MCF 10A (cell line): ENCODE measurements around the gene NUDT4. TPM values are rescaled to one million over a fixed set of nuclear protein-coding genes. Genes with fewer than 3 reads are reported as not detected.
"Not testable (repeated sequence)": the region's sequence is repeated elsewhere in the genome, so short reads cannot be mapped to it uniquely, and the experiment has no call there.

Experiments used
- BruUV-seq: library from RNA; stranded (reverse); fragments of 400-500 nt; replicated peaks from 2 replicates; lab custom pipeline; 2021; lab: Mats Ljungman, UMichigan
- CTCF ChIA-PET: fragments of 300-600 bp; sonication (Branson Sonifier 250); formaldehyde crosslinking; extraction: SDS; loops from one replicate; lab custom pipeline; 2021; ENCODE audit warnings: antibody characterized with exemption, inconsistent platforms; lab: Yijun Ruan, JAX
- POLR2A ChIA-PET: fragments of 300-600, 350-650 bp; sonication (Branson Sonifier 250); formaldehyde crosslinking; extraction: SDS; loops from one replicate; lab custom pipeline; 2020; ENCODE audit warnings: antibody characterized with exemption, inconsistent platforms; lab: Yijun Ruan, JAX
- DNase-seq: peaks from one replicate; pipeline ENCODE4 v3.0.0-alpha.2; 2018; ENCODE audit not compliant: unreplicated experiment
- H3K27ac Mint-ChIP-seq: one replicate; pipeline ENCODE4 v1.8.0; 2022; ENCODE audit warnings: mild to moderate bottlenecking, low read depth, mixed read lengths; ENCODE audit not compliant: unreplicated experiment
- H3K27me3 Mint-ChIP-seq: one replicate; pipeline ENCODE4 v1.8.0; 2022; ENCODE audit warnings: mixed read lengths; ENCODE audit not compliant: insufficient read depth, unreplicated experiment
- H3K36me3 Mint-ChIP-seq: one replicate; pipeline ENCODE4 v1.8.0; 2022; ENCODE audit warnings: mild to moderate bottlenecking, moderate library complexity, mixed read lengths; ENCODE audit not compliant: insufficient read depth, unreplicated experiment
- H3K4me1 Mint-ChIP-seq: one replicate; pipeline ENCODE4 v1.8.0; 2022; ENCODE audit warnings: mixed read lengths; ENCODE audit not compliant: insufficient read depth, unreplicated experiment
- H3K4me3 Mint-ChIP-seq: one replicate; pipeline ENCODE4 v1.8.0; 2022; ENCODE audit warnings: mild to moderate bottlenecking, moderate library complexity, mixed read lengths; ENCODE audit not compliant: unreplicated experiment
- H3K9me3 Mint-ChIP-seq: one replicate; pipeline ENCODE4 v1.8.0; 2022; ENCODE audit warnings: mixed read lengths; ENCODE audit not compliant: unreplicated experiment
- intact Hi-C: fragments of 100-400 bp; cut with micrococcal nuclease; formaldehyde crosslinking; loops from 2 replicates; pipeline ENCODE4 v1.14.1; 2022
- total RNA-seq: library from RNA; stranded (reverse); gene quantifications from 2 replicates; pipeline ENCODE4 v1.2.3, GENCODE V29; 2022
- TF ChIP-seq, protein P1 (sequence below): fragments of 200-600 bp; IDR thresholded peaks from one replicate; pipeline ENCODE4 v1.8.0; 2022; ENCODE audit warnings: antibody characterized with exemption, mild to moderate bottlenecking; ENCODE audit not compliant: unreplicated experiment

NUDT4 gene
- total RNA-seq, 1 experiment from 2014 or later: 79.8 TPM

- H3K27ac Mint-ChIP-seq: no peak overlapping the region
- no peaks in the 10 kb centered on the region for H3K27me3 Mint-ChIP-seq
- peaks cover 43% of the 10 kb centered on the region for H3K36me3 Mint-ChIP-seq
- H3K4me1 Mint-ChIP-seq: peaks cover 18% of the 10 kb centered on the region
- POLR2A ChIA-PET: interaction anchor here (0.7 kb wide), 2 partner anchors 329 to 377 kb away, joined by 4 to 5 read pairs; no protein-coding TSS in a partner anchor
- intact Hi-C loops: no loop called here
- H3K4me3 Mint-ChIP-seq: no peak overlapping the region
- CTCF ChIA-PET: interaction anchor here (0.6 to 2.0 kb wide), 5 partner anchors 9 to 407 kb away, joined by 3 to 7 read pairs (median 3); no protein-coding TSS in a partner anchor
- no peak for DNase-seq
- BruUV-seq: no TSS peak
- TF ChIP-seq, protein P1, sequence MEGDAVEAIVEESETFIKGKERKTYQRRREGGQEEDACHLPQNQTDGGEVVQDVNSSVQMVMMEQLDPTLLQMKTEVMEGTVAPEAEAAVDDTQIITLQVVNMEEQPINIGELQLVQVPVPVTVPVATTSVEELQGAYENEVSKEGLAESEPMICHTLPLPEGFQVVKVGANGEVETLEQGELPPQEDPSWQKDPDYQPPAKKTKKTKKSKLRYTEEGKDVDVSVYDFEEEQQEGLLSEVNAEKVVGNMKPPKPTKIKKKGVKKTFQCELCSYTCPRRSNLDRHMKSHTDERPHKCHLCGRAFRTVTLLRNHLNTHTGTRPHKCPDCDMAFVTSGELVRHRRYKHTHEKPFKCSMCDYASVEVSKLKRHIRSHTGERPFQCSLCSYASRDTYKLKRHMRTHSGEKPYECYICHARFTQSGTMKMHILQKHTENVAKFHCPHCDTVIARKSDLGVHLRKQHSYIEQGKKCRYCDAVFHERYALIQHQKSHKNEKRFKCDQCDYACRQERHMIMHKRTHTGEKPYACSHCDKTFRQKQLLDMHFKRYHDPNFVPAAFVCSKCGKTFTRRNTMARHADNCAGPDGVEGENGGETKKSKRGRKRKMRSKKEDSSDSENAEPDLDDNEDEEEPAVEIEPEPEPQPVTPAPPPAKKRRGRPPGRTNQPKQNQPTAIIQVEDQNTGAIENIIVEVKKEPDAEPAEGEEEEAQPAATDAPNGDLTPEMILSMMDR: no peak
- H3K9me3 Mint-ChIP-seq: no peaks in the 10 kb centered on the region
Measured at GRCh38 chr12:93390031-93390430, 12.3 kb downstream of the NUDT4 start.

DNA sequence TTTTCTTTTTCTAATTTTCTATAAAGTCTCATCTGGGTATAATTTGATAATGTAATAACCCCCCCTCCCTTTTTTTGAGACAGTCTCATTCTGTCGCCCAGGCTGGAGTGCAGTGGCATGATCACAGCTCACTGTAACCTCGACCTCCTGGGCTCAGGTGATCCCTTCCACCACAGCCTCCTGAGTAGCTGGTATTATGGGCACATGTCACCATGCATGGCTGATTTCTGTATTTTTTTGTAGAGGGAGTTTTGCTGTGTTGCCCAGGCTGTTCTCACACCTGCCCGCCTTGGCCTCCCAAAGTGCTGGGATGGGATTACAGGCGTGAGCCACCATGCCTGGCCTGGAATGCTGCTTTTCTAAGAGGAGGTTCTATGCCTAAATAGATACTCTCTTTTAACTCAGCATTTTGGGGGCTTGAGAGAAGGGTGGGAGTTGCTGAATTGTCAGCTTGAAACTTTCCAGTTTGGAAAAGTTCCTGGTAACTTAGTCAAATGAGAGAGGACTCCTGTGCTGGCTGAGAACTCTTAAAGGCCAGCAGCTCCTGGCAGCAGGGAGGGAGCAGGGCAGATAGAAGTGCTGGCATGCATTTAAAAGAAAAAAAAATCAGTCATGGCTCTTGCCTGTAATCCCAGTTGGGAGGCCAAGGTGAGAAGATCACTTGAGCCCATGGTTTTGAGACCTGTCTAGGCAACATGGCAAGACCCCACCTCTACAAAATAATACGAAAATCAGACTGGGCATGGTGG lies 13.0 kb downstream of the NUDT4 start:
- Mint-ChIP-seq H3K4me3 (no peak overlapping the region), H3K9me3 (no peaks in the 10 kb centered on the region), H3K27me3 (no peaks in the 10 kb centered on the region), H3K27ac (peak overlapping the region; percentile 42), H3K36me3 (peaks cover 43% of the 10 kb centered on the region), H3K4me1 (peaks cover 12% of the 10 kb centered on the region)
- intact Hi-C loops: no loop called here
- no peak for DNase-seq
- no TSS peak for BruUV-seq
- POLR2A ChIA-PET: no interaction called here
- CTCF ChIA-PET: interaction anchor here (0.7 to 1.6 kb wide), 3 partner anchors 10 to 404 kb away, joined by 3 to 5 read pairs (median 4); no protein-coding TSS in a partner anchor
- TF ChIP-seq, protein P1: no peak

DNA sequence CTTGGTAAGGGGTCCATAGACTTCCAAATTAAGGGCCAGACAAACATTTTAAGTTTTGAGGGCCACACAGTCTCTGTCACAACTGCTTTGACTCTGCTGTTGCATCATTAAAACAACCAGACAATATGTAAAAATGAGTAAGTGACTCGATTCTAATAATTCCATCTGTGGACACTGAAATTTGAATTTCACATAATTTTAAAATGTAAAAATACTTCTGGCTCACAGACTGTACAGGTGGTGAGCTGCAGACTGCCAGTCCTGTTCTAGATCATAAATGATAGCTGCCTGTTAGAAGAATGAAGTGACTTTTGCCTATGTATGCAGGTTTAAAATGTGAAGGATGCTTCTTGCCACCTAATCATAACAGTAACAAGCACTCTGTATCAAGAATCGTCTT lies 15.7 kb downstream of the NUDT4 start:
- H3K4me3 Mint-ChIP-seq: no peak overlapping the region
- no peak for DNase-seq
- ChIA-PET CTCF (interaction anchor here (1.8 kb wide), 1 partner anchor 406 kb away, joined by 6 read pairs; no protein-coding TSS in a partner anchor), POLR2A (interaction anchor here (0.7 kb wide), 1 partner anchor 121 kb away, joined by 3 read pairs; no protein-coding TSS in a partner anchor)
- TF ChIP-seq, protein P1: no peak
- no peaks in the 10 kb centered on the region for H3K27me3 Mint-ChIP-seq
- intact Hi-C loops: no loop called here
- H3K9me3 Mint-ChIP-seq: no peaks in the 10 kb centered on the region
- peaks cover 61% of the 10 kb centered on the region for H3K36me3 Mint-ChIP-seq
- no TSS peak for BruUV-seq
- peaks cover under 1% of the 10 kb centered on the region for H3K4me1 Mint-ChIP-seq
- H3K27ac Mint-ChIP-seq: no peak overlapping the region

- H3K27ac Mint-ChIP-seq: no peak overlapping the region
- no peaks in the 10 kb centered on the region for H3K4me1 Mint-ChIP-seq
- CTCF ChIA-PET: interaction anchor here (0.5 to 3.7 kb wide), 34 partner anchors 8 to 1913 kb away, joined by 3 to 50 read pairs (median 4); no protein-coding TSS in a partner anchor
- TF ChIP-seq, protein P1: no peak
- BruUV-seq: no TSS peak
- H3K27me3 Mint-ChIP-seq: no peaks in the 10 kb centered on the region
- DNase-seq: no peak
- H3K9me3 Mint-ChIP-seq: no peaks in the 10 kb centered on the region
- H3K36me3 Mint-ChIP-seq: peaks cover 66% of the 10 kb centered on the region
- H3K4me3 Mint-ChIP-seq: no peak overlapping the region
- POLR2A ChIA-PET: interaction anchor here (0.6 to 2.7 kb wide), 11 partner anchors 9 to 608 kb away, joined by 3 to 13 read pairs (median 3); partner anchors contain the start of gene EEA1
- intact Hi-C loops: loop anchor here (2.0 to 5.0 kb wide), 5 partner anchors 270 to 610 kb away; partner anchors contain the start of gene EEA1
Measured at GRCh38 chr12:93397412-93397811, 19.7 kb downstream of the NUDT4 start.

DNA sequence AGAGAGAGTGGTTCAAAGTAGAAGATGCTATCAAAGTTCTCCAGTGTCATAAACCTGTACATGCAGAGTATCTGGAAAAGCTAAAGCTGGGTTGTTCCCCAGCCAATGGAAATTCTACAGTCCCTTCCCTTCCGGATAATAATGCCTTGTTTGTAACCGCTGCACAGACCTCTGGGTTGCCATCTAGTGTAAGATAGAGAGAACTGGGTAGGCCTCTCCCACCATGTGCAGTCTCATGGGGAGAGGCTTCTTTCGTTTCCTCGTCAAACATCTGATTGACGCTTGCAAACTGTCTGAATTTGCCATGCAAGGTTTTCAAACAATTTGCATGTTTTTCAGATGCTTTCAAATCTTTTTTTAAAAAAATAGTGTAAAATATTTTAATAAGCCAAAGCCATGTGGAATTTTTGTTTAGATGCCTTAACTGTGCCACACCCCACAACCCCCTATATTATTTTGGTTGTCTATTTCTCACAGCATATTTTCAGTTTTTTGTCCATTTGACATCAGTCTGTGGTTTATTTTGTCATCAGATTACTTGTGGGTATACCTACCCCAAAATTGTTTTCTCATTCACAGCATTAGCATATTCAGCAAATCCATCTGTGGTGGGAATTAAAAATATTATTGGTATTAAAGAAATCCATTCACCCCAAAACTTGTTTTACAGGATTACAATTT lies 21.6 kb downstream of the NUDT4 start:
- ChIA-PET POLR2A (interaction anchor here (1.0 to 2.7 kb wide), 2 partner anchors 11 to 16 kb away, joined by 3 to 13 read pairs; no protein-coding TSS in a partner anchor), CTCF (interaction anchor here (1.2 kb wide), 1 partner anchor 301 kb away, joined by 3 read pairs; no protein-coding TSS in a partner anchor)
- H3K36me3 Mint-ChIP-seq: peaks cover 78% of the 10 kb centered on the region
- BruUV-seq, H3K9me3 Mint-ChIP-seq, DNase-seq, H3K4me3 Mint-ChIP-seq, H3K27ac Mint-ChIP-seq, H3K27me3 Mint-ChIP-seq, H3K4me1 Mint-ChIP-seq: not testable (repeated sequence)
- intact Hi-C loops: loop anchor here (5.0 kb wide), 3 partner anchors 272 to 612 kb away; partner anchors contain the start of gene EEA1
